Activated CD4-positive, alpha-beta memory T cell treated with anti-CD3 and anti-CD28 coated beads, Interleukin-2, amount 10 ng/mL, durations not matched to agents 7 days and 5 days (primary cell): ENCODE measurements around the gene IQCM. TPM values are rescaled to one million over a fixed set of nuclear protein-coding genes. Genes with fewer than 3 reads are reported as not detected.
"Not testable (repeated sequence)": the region's sequence is repeated elsewhere in the genome, so short reads cannot be mapped to it uniquely, and the experiment has no call there.

ENCODE experiments used
- CTCF ChIA-PET: fragments of 350-600 bp; sonication (Branson Sonifier 250); formaldehyde crosslinking; loops from one replicate; lab custom pipeline; 2021; ENCODE audit warnings: antibody characterized with exemption, inconsistent platforms; lab: Charles Lee
- POLR2A ChIA-PET: fragments of 350-600 bp; sonication (Branson Sonifier 250); formaldehyde crosslinking; loops from one replicate; lab custom pipeline; 2021; ENCODE audit warnings: antibody characterized with exemption; lab: Charles Lee
- DNase-seq: peaks from one replicate; pipeline ENCODE4 v3.0.0-alpha.2; 2020
- H3K27ac Mint-ChIP-seq: one replicate; pipeline ENCODE4 v1.8.0; 2021; ENCODE audit warnings: mild to moderate bottlenecking, mixed read lengths
- H3K27me3 Mint-ChIP-seq: one replicate; pipeline ENCODE4 v1.8.0; 2021; ENCODE audit warnings: mixed read lengths
- H3K36me3 Mint-ChIP-seq: one replicate; pipeline ENCODE4 v1.8.0; 2021; ENCODE audit warnings: low read depth, mixed read lengths
- H3K4me1 Mint-ChIP-seq: one replicate; pipeline ENCODE4 v1.8.0; 2021; ENCODE audit warnings: mixed read lengths
- H3K4me3 Mint-ChIP-seq: one replicate; pipeline ENCODE4 v1.8.0; 2021; ENCODE audit warnings: mild to moderate bottlenecking, mixed read lengths
- H3K9me3 Mint-ChIP-seq: one replicate; pipeline ENCODE4 v1.8.0; 2021; ENCODE audit warnings: mixed read lengths
- total RNA-seq, 2 experiments: library from RNA; stranded (reverse); gene quantifications; one replicate each; pipeline ENCODE4 v1.2.3, GENCODE V29; 2021

The IQCM gene
- total RNA-seq, 2 experiments from 2014 or later = not detected

- H3K27ac Mint-ChIP-seq = no peak overlapping the region
- no peaks in the 10 kb centered on the region for H3K4me1 Mint-ChIP-seq
- H3K9me3 Mint-ChIP-seq = peaks cover 2% of the 10 kb centered on the region
- H3K36me3 Mint-ChIP-seq = no peaks in the 10 kb centered on the region
- POLR2A ChIA-PET = no interaction called here
- H3K27me3 Mint-ChIP-seq = no peaks in the 10 kb centered on the region
- no peak overlapping the region for H3K4me3 Mint-ChIP-seq
- DNase-seq = no peak
- CTCF ChIA-PET = no interaction called here
Measured at GRCh38 chr4:149511558-149512298, 303.9 kb downstream of the IQCM start.

GRCh38 chr4:149507309-149507708, 308.3 kb downstream of the IQCM start:
- CTCF ChIA-PET, H3K4me3 Mint-ChIP-seq, DNase-seq, H3K9me3 Mint-ChIP-seq, H3K27ac Mint-ChIP-seq, H3K4me1 Mint-ChIP-seq, H3K27me3 Mint-ChIP-seq, H3K36me3 Mint-ChIP-seq, POLR2A ChIA-PET: not testable (repeated sequence)

- no peak overlapping the region for H3K4me3 Mint-ChIP-seq
- H3K9me3 Mint-ChIP-seq = no peaks in the 10 kb centered on the region
- H3K4me1 Mint-ChIP-seq = no peaks in the 10 kb centered on the region
- no peaks in the 10 kb centered on the region for H3K36me3 Mint-ChIP-seq
- ChIA-PET POLR2A (no interaction called here), CTCF (no interaction called here)
- no peaks in the 10 kb centered on the region for H3K27me3 Mint-ChIP-seq
- no peak overlapping the region for H3K27ac Mint-ChIP-seq
- DNase-seq = no peak
Measured at GRCh38 chr4:149500806-149501205, 314.8 kb downstream of the IQCM start.

GRCh38 chr4:149499726-149500125, 315.9 kb downstream of the IQCM start:
- no peaks in the 10 kb centered on the region for H3K27me3 Mint-ChIP-seq
- no peaks in the 10 kb centered on the region for H3K4me1 Mint-ChIP-seq
- H3K4me3 Mint-ChIP-seq = no peak overlapping the region
- ChIA-PET CTCF (no interaction called here), POLR2A (no interaction called here)
- DNase-seq = no peak
- no peaks in the 10 kb centered on the region for H3K9me3 Mint-ChIP-seq
- H3K27ac Mint-ChIP-seq = no peak overlapping the region
- no peaks in the 10 kb centered on the region for H3K36me3 Mint-ChIP-seq

GRCh38 chr4:149498246-149498645, 317.4 kb downstream of the IQCM start:
- ChIA-PET POLR2A (no interaction called here), CTCF (no interaction called here)
- Mint-ChIP-seq H3K27ac (no peak overlapping the region), H3K4me1 (no peaks in the 10 kb centered on the region), H3K36me3 (no peaks in the 10 kb centered on the region), H3K4me3 (no peak overlapping the region), H3K9me3 (no peaks in the 10 kb centered on the region), H3K27me3 (no peaks in the 10 kb centered on the region)
- DNase-seq = no peak

- no peaks in the 10 kb centered on the region for H3K4me1 Mint-ChIP-seq
Measured at GRCh38 chr4:149493492-149493891, 322.2 kb downstream of the IQCM start.

GRCh38 chr4:149489321-149489720, 326.3 kb downstream of the IQCM start:
- no peak overlapping the region for H3K4me3 Mint-ChIP-seq
- H3K36me3 Mint-ChIP-seq = no peaks in the 10 kb centered on the region
- no peaks in the 10 kb centered on the region for H3K27me3 Mint-ChIP-seq
- no peaks in the 10 kb centered on the region for H3K9me3 Mint-ChIP-seq
- POLR2A ChIA-PET = no interaction called here
- H3K4me1 Mint-ChIP-seq = no peaks in the 10 kb centered on the region
- no peak overlapping the region for H3K27ac Mint-ChIP-seq
- no peak for DNase-seq
- CTCF ChIA-PET = no interaction called here

More at GRCh38 chr4:149493492-149493891, 322.2 kb downstream of the IQCM start:
- POLR2A ChIA-PET = no interaction called here
- Mint-ChIP-seq H3K27ac (no peak overlapping the region), H3K4me3 (no peak overlapping the region), H3K27me3 (no peaks in the 10 kb centered on the region), H3K36me3 (no peaks in the 10 kb centered on the region), H3K9me3 (no peaks in the 10 kb centered on the region)
- CTCF ChIA-PET = no interaction called here
- no peak for DNase-seq

- H3K9me3 Mint-ChIP-seq = no peaks in the 10 kb centered on the region
- no peak for DNase-seq
- H3K27me3 Mint-ChIP-seq = no peaks in the 10 kb centered on the region
- H3K36me3 Mint-ChIP-seq = no peaks in the 10 kb centered on the region
- no peak overlapping the region for H3K27ac Mint-ChIP-seq
- ChIA-PET CTCF (no interaction called here), POLR2A (no interaction called here)
- no peak overlapping the region for H3K4me3 Mint-ChIP-seq
- H3K4me1 Mint-ChIP-seq = no peaks in the 10 kb centered on the region
Measured at GRCh38 chr4:149486861-149487260, 328.8 kb downstream of the IQCM start.

- H3K9me3 Mint-ChIP-seq, CTCF ChIA-PET, H3K36me3 Mint-ChIP-seq, DNase-seq, H3K4me3 Mint-ChIP-seq, H3K27ac Mint-ChIP-seq, H3K27me3 Mint-ChIP-seq, H3K4me1 Mint-ChIP-seq, POLR2A ChIA-PET: not testable (repeated sequence)
Measured at GRCh38 chr4:149468669-149469068, 347.0 kb downstream of the IQCM start.

- no peak for DNase-seq
- Mint-ChIP-seq H3K4me3 (no peak overlapping the region), H3K4me1 (no peaks in the 10 kb centered on the region), H3K9me3 (peaks cover 2% of the 10 kb centered on the region), H3K27me3 (no peaks in the 10 kb centered on the region), H3K36me3 (no peaks in the 10 kb centered on the region), H3K27ac (no peak overlapping the region)
- CTCF ChIA-PET = no interaction called here
- POLR2A ChIA-PET = no interaction called here
Measured at GRCh38 chr4:149466446-149466845, 349.2 kb downstream of the IQCM start.

GRCh38 chr4:149465955-149466354, 349.7 kb downstream of the IQCM start:
- no peak overlapping the region for H3K4me3 Mint-ChIP-seq
- ChIA-PET POLR2A (no interaction called here), CTCF (no interaction called here)
- no peaks in the 10 kb centered on the region for H3K36me3 Mint-ChIP-seq
- no peak for DNase-seq
- H3K27ac Mint-ChIP-seq = no peak overlapping the region
- H3K9me3 Mint-ChIP-seq = peaks cover 2% of the 10 kb centered on the region
- H3K27me3 Mint-ChIP-seq = no peaks in the 10 kb centered on the region
- no peaks in the 10 kb centered on the region for H3K4me1 Mint-ChIP-seq

GRCh38 chr4:149443537-149443936, 372.1 kb downstream of the IQCM start:
- H3K36me3 Mint-ChIP-seq = no peaks in the 10 kb centered on the region
- CTCF ChIA-PET = no interaction called here
- H3K9me3 Mint-ChIP-seq = no peaks in the 10 kb centered on the region
- H3K4me1 Mint-ChIP-seq = no peaks in the 10 kb centered on the region
- no peak overlapping the region for H3K4me3 Mint-ChIP-seq
- POLR2A ChIA-PET = no interaction called here
- H3K27ac Mint-ChIP-seq = no peak overlapping the region
- H3K27me3 Mint-ChIP-seq = no peaks in the 10 kb centered on the region
- DNase-seq = no peak

GRCh38 chr4:149441338-149441737, 374.3 kb downstream of the IQCM start:
- H3K27ac Mint-ChIP-seq = no peak overlapping the region
- no peak for DNase-seq
- H3K4me1 Mint-ChIP-seq = no peaks in the 10 kb centered on the region
- no peaks in the 10 kb centered on the region for H3K9me3 Mint-ChIP-seq
- CTCF ChIA-PET = no interaction called here
- H3K27me3 Mint-ChIP-seq = no peaks in the 10 kb centered on the region
- POLR2A ChIA-PET = no interaction called here
- no peak overlapping the region for H3K4me3 Mint-ChIP-seq
- no peaks in the 10 kb centered on the region for H3K36me3 Mint-ChIP-seq

- no peak for DNase-seq
- CTCF ChIA-PET = no interaction called here
- H3K4me3 Mint-ChIP-seq = no peak overlapping the region
- POLR2A ChIA-PET = no interaction called here
- no peaks in the 10 kb centered on the region for H3K36me3 Mint-ChIP-seq
- no peaks in the 10 kb centered on the region for H3K9me3 Mint-ChIP-seq
- no peak overlapping the region for H3K27ac Mint-ChIP-seq
- no peaks in the 10 kb centered on the region for H3K4me1 Mint-ChIP-seq
- no peaks in the 10 kb centered on the region for H3K27me3 Mint-ChIP-seq
Measured at GRCh38 chr4:149426461-149426860, 389.2 kb downstream of the IQCM start.
